ENCODE data around the gene PAN3. TPM values are rescaled to one million over a fixed set of nuclear protein-coding genes. Genes with fewer than 3 reads are reported as not detected.

PAN3 gene
- total and polyA plus RNA-seq, 10 donors: 18.4 to 85.8 (median 70.1) TPM

DNA sequence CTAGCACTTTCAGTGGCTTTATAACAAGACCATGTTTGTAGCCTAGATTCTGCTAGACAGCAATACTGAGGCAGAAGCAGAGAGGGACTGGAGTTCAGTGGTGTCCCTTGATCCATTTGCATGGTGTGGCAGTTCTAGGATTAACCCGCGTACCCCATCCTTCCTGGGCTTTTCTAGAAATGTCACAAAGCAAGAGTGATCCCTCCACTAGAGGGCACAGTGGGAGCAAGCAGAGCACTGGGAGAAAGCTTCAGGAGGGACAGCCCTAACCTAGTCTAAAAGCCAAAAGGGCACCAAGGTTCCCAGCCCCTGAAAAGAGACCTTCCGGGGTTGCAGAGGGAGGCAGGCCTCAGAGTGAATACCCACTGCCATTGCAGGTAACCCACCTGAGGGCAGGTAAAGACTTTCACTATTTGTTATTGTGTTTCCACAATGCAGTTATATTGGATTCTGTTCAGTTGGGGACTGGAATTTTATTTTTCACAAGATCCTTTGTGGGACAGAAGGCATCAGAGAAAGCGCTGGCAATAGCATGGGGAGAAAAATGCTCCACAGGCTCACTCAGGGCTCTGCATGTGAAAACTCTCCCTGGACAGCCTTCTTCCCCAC, 185.9 kb downstream of the PAN3 start:
- intact Hi-C loops (cut with DNase I; ENCODE audit: low total_unique reads): loop anchor here (5.0 to 10.0 kb wide), 2 partner anchors 313 to 471 kb away; no protein-coding TSS in a partner anchor
- no peaks in the 10 kb centered on the region for H3K27me3 ChIP-seq (replicated peaks in 1 of 7)
- H3K27ac ChIP-seq: peak overlapping the region in 6 of 8 donors; percentile 1 to 63 (median 44)
- no peak for DNase-seq
- 15 to 30% (median 22%) methylated on average over 4 of the region's 4 CpGs for whole genome bisulfite sequencing, 5 donors
- no peaks in the 10 kb centered on the region for H3K9me3 ChIP-seq
- TF ChIP-seq POLR2A (IDR thresholded peaks at IDR 0.05) (no peak), CTCF (IDR thresholded peaks at IDR 0.05 in 8 of 11, conservative IDR thresholded peaks at IDR 0.05 in 3 of 11) (peak; percentile 47 to 78 (median 72)), POLR2AphosphoS5 (IDR thresholded peaks at IDR 0.05) (peak in 1 of 3 donors; percentile 24)
- peaks cover 0 to 31% (median 20%) of the 10 kb centered on the region in 6 donors for H3K4me1 ChIP-seq
- peaks cover 0 to 7% (median 0%) of the 10 kb centered on the region in 6 donors for H3K36me3 ChIP-seq
- no peak overlapping the region for H3K4me3 ChIP-seq

DNA sequence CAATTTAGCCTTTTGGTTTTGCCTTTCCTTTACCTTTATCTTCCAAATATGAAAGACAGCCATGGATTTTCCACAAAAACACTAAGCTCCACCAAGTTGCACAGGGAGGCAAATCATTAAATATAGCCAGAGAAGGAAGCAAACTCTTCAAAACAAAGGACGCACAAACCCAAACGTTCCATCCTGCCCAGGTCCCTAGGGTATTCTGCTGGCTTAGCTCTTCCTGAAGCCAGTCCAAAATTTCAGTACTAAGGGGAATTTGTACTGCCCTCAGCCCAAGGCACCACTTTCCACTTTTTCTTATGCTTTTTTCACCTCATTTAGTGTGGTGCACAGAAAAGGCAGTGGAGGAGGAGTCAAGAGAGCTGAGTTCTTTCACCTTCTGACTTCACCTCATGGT, 186.7 kb downstream of the PAN3 start:
- TF ChIP-seq CTCF (IDR thresholded peaks at IDR 0.05 in 8 of 11, conservative IDR thresholded peaks at IDR 0.05 in 3 of 11) (no peak), POLR2AphosphoS5 (IDR thresholded peaks at IDR 0.05) (peak in 1 of 3 donors; percentile 44), POLR2A (IDR thresholded peaks at IDR 0.05) (no peak)
- Histone ChIP-seq H3K9me3 (no peaks in the 10 kb centered on the region), H3K27me3 (replicated peaks in 1 of 7) (no peaks in the 10 kb centered on the region), H3K36me3 (peaks cover 0 to 7% (median 0%) of the 10 kb centered on the region in 6 donors), H3K27ac (peak overlapping the region in 6 of 8 donors; percentile 28 to 63 (median 44)), H3K4me3 (no peak overlapping the region), H3K4me1 (peaks cover 0 to 38% (median 20%) of the 10 kb centered on the region in 6 donors)
- intact Hi-C loops (cut with DNase I; ENCODE audit: low total_unique reads): loop anchor here (10.0 kb wide), 1 partner anchor 470 kb away; no protein-coding TSS in a partner anchor
- WGBS, 5 donors: 39 to 69% (median 50%) methylated on average over 2 of the region's 2 CpGs
- no peak for DNase-seq

DNA sequence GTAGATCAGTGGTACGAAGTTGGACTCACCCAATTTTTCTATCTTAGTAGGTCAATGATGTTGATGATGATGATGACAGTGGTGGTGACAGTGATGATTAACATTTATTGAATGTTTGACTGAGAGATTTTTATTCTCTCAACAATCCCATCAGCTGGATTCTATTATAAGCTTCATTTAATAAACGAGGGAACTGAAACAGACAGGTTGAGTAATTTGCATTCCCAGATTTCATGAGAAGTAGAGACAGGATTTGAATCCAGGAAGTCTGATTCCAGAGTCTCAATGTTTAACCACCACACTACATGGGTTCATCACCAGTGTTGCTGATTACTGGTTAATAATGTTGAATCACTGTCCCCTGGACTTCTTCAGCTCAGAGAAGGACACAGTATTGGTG, 187.7 kb downstream of the PAN3 start:
- H3K9me3 ChIP-seq: no peaks in the 10 kb centered on the region
- no peak for DNase-seq
- intact Hi-C loops (cut with DNase I; ENCODE audit: low total_unique reads): loop anchor here (10.0 kb wide), 1 partner anchor 469 kb away; no protein-coding TSS in a partner anchor
- TF ChIP-seq POLR2A (IDR thresholded peaks at IDR 0.05) (no peak), CTCF (IDR thresholded peaks at IDR 0.05 in 8 of 11, conservative IDR thresholded peaks at IDR 0.05 in 3 of 11) (no peak), POLR2AphosphoS5 (IDR thresholded peaks at IDR 0.05) (no peak)
- WGBS, 5 donors: 73 to 81% (median 78%) methylated on average over 2 of the region's 2 CpGs
- no peaks in the 10 kb centered on the region for H3K27me3 ChIP-seq (replicated peaks in 1 of 7)
- H3K27ac ChIP-seq: no peak overlapping the region
- H3K4me3 ChIP-seq: no peak overlapping the region
- peaks cover 0 to 2% (median 0%) of the 10 kb centered on the region in 6 donors for H3K36me3 ChIP-seq
- peaks cover 0 to 40% (median 20%) of the 10 kb centered on the region in 6 donors for H3K4me1 ChIP-seq
